ENCODE measurements around the gene COBL.

COBL gene

GRCh38 chr7:51327287-51327717 is 10.7 kb upstream of the COBL start:
- DNase-seq: no peak

GRCh38 chr7:51326656-51327286 is 10.2 kb upstream of the COBL start:
- DNase-seq: no peak

- DNase-seq: no peak
Measured at GRCh38 chr7:51325908-51326307, 9.3 kb upstream of the COBL start.

GRCh38 chr7:51325261-51325676 is 8.7 kb upstream of the COBL start:
- DNase-seq: no peak

GRCh38 chr7:51324206-51324898 is 7.7 kb upstream of the COBL start:
- DNase-seq: no peak

- DNase-seq: no peak
Measured at GRCh38 chr7:51321961-51322515, 5.4 kb upstream of the COBL start.

- no peak for DNase-seq
Measured at GRCh38 chr7:51318886-51319579, 2.4 kb upstream of the COBL start.

GRCh38 chr7:51318001-51318400 is 1.4 kb upstream of the COBL start:
- DNase-seq: no peak

GRCh38 chr7:51317582-51317910 is 937 bp upstream of the COBL start:
- no peak for DNase-seq

GRCh38 chr7:51316262-51316665 is 345 bp downstream of the COBL start:
- peak; percentile 59 for DNase-seq

- DNase-seq: no peak
Measured at GRCh38 chr7:51315393-51316261, 982 bp downstream of the COBL start.

GRCh38 chr7:51314726-51315125 is 1.9 kb downstream of the COBL start:
- no peak for DNase-seq

- DNase-seq: no peak
Measured at GRCh38 chr7:51313738-51314425, 2.7 kb downstream of the COBL start.

GRCh38 chr7:51312951-51313737 is 3.5 kb downstream of the COBL start:
- no peak for DNase-seq

GRCh38 chr7:51311166-51311565 is 5.4 kb downstream of the COBL start:
- DNase-seq: no peak

- DNase-seq: no peak
Measured at GRCh38 chr7:51310131-51310583, 6.5 kb downstream of the COBL start.

GRCh38 chr7:51309361-51310130 is 7.1 kb downstream of the COBL start:
- DNase-seq: no peak

- no peak for DNase-seq
Measured at GRCh38 chr7:51308696-51309095, 7.9 kb downstream of the COBL start.

- DNase-seq: no peak
Measured at GRCh38 chr7:51308265-51308664, 8.3 kb downstream of the COBL start.

- DNase-seq: no peak
Measured at GRCh38 chr7:51307651-51308210, 8.9 kb downstream of the COBL start.
